Tibial nerve (tissue), 4 donors: ENCODE measurements around the gene HOXC13.

Experiments
- CTCF ChIP-seq, 5 experiments: fragments of 200-600 bp in 3 of 5; fragments of 450-650 bp in 2 of 5; sonication (generic) in 3 of 5; IDR thresholded peaks; one replicate each; pipeline ENCODE4 v1.5.1; 2016 to 2019; ENCODE audit warnings: antibody characterized with exemption in 5 of 5, mild to moderate bottlenecking in 3 of 5, moderate library complexity in 2 of 5
- EP300 ChIP-seq, 2 donors: sonication (generic); formaldehyde crosslinking; IDR thresholded peaks; one replicate each; pipeline ENCODE4 v1.6.1; 2017; ENCODE audit warnings: antibody characterized with exemption in 2 of 2, mild to moderate bottlenecking in 1 of 2
- POLR2A ChIP-seq, 2 donors: fragments of 450-650 bp; IDR thresholded peaks; one replicate each; pipeline ENCODE4 v1.6.1; 2017; ENCODE audit warnings: antibody characterized with exemption in 2 of 2, mild to moderate bottlenecking in 2 of 2, moderate library complexity in 2 of 2

GRCh38 chr12:53995378-53996239, 57.0 kb downstream of the HOXC13 start:
- TF ChIP-seq EP300 (IDR thresholded peaks at IDR 0.05): peak in 1 of 2 donors; percentile 94
- TF ChIP-seq CTCF (IDR thresholded peaks at IDR 0.05): no peak
- peak in 1 of 2 donors; percentile 78 for TF ChIP-seq POLR2A (IDR thresholded peaks at IDR 0.05)
